ENCODE measurements around the gene ANGEL2.

The ANGEL2 gene

DNA sequence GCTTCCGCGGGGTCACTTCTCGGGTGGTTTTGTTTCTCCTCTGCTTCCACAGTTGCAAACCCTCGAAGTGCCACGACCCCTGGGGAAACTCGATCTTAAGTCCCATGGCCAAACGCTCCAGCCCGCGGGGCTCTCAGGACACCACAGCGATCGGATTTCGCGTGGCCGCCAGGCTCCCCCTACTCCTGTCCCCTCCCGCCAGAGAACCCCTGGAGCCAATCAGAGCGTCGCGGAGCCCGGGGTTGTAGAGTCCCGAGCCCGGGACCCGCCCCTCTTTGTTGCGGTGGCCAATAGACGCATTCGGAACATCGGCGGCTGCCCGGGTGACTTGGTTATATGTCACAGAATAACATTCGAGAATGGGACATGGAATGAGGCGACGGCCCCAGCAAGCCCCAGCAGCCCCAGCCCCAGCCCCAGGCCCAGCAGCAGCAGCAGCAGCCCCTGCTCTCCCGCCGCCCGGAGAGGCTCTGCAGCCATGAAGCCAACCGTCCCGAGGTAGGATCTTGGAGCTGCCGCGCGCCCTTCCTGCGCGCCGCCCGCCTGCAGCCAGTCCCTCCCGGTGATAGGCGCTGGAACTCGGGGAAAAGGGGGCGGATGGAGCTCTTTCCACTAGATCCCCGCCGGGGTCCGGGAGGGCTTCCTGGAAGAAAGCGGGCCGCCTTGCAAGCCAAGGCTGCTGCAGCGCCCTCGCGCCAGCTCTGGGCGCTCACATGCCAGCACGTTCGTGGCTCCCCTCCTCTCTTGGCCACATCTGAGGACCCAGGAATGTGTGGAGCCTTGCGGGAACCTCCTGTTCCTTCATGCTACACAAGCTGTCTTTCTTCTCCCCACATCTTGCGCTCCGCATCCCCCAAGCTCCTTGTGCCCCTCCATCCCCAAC lies 65.2 kb downstream of the ANGEL2 start, which contains the start of gene VASH2:
Gene VASH2, plus strand, starts transcription at position 299 of the 883 bp plus-strand sequence. CDS start 1,002 bp downstream, outside the sequence.
- DNase-seq = peak; percentile 59 to 67

DNA sequence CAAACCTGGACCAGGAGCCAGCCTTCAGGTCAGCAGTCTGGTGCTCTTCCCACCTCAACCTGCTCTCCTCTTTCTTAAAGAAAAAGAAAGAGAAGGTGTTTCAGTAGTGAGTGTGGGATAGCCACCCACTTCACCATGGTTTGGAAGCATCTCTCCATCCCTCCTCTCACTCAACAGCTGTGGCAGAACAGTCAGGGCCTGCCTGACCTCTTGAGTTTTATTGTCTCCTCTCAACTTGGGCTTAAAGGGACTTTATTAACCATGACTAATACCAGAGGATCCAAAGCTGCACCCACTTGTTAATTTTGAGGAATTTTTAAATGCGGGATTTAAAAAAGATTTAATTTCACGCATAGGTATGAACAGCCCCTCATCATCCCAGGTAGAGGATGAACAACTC lies 65.9 kb downstream of the ANGEL2 start:
- DNase-seq = no peak

DNA sequence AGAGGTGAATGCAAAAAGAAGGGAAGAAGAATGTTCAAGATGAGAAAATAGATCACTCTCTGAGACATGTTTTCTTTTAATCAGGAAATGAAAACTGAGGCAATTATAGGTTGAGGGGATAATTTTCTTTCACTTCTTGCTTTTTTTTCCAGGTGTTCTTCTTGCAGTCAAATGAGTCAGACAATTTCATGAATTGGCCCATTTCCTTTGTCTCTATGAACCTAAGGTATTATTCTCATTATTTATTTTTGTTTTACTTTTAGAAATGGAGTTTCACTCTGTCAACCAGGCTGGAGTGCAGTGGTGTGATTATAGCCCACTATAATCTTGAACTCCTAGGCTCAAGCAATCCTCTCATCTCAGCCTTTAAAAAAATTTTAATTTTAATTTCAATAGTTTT lies 68.8 kb downstream of the ANGEL2 start:
- no peak for DNase-seq

DNA sequence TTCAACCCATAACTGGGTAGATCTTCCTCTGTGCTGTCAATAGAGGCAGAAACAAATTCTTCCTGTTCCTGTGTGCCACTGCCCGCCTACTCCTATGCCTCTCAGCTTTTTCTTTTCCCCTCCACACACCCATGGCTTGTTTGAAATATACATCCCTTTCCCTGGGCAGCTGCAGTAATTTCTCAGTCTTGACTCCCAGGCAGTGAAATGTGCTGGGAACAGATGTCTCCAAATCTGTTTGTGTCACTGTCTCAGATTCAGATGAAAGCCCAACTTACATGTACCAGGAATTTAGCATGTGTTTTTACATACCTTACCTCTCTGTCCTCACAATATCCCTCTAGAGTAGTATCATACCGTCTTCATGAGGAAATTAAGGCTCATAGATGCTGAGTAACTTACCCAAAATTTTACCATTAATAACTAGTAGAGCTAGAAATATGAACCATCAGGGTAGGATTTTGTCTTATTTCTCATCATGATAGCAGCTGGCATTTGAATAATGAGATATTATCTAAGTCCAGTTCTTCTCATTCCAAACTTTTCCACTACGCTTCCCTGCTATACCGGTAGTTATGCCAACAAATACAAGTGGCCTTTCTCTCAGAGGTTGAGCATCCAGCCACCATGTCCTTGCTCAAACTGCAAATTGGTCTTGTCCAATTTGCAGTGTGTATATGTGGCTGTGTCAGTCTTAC lies 70.1 kb downstream of the ANGEL2 start:
- no peak for DNase-seq

DNA sequence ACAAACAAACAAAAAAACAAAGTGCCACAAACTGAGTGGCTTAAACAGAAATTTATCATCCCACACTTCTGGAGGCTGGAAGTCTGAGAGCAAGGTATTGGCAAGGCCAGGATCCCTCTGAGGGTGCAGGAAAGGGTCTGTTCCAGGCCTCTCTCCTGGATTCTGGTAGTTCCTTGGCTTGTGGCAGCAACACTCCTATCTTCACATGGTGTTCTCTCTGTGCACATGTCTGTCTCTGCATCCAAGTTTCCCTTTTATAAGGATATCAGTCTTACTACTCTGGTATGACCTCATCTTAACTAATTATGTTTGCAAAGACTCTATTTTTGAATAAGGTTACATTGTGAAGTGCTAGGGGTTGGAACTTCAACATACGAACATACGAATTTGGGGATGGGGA lies 70.6 kb downstream of the ANGEL2 start:
- DNase-seq = no peak

DNA sequence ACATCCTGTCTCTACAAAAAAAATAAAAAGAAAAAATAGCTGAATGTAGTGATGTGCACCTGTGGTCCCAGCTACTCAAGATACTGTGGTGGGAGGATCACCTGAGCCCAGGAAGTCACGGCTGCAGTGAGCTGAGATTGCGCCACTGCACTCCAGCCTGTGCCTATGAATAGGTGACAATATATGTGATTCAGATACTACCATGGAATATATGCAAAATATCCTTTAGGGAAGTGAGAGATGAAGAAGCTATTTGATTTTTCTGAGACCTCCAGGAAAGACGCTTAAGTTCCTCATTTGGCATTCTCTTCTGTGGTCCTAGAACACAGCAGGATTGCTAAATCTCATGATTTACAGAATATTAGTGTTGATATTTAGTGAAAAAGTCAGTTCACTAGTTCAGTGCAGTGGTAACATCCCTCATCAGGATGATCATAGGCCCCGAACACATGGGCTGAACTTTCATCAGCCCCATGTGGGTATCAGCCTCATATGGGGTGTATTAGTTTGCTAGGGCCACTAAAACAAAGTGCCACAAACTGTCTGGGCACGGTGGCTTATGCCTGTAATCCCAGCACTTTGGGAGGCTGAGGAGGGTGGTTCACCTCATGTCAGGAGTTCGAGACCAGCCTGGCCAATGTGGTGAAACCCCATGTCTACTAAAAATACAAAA lies 71.3 kb downstream of the ANGEL2 start:
- DNase-seq = no peak

DNA sequence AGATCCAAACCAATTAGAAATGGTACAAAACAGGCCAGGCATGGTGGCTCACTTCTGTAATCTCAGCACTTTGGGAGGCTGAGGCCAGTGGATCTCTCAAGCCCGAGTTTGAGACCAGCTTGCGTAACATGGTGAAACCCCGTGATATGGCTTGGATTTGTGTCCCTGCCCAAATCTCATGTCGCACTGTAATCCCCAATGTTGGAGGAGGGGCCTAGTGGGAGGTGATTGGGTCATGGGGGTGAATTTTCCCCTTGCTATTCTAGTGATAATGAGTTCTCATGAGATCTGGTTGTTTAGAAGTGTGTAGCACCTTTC lies 72.3 kb downstream of the ANGEL2 start:
- no peak for DNase-seq

DNA sequence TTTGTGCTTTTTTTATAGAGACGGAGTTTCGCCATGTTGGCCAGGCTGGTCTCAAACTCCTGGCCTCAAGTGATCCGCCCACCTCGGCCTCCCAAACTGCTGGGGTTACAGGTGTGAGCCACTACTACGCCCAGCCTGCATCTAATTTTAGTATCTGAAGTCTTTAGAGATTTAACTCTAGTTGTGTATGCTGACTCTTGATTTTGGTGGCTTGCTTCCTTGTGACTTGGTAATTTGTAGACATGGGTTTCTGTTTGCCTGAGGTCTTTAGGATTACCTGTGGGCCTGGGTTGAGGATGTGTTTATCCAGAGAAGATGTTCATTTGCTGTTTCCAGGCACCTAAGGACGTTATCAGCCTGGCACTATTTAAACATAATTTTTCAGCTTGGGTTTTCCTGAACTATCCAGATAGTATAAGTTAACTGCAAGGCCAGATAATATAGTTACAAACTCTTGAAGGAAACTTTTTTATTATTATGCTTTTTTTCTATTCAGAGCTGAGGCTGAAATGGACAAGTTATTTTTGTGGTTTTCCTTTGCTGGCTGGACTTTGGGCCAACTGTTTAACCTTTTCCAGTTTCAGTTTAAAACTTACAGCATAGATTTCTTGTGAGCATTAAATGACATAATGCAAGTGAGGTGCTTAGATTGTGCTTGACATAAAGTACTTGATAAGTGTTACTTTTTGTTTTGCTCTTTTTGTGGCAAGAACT lies 72.8 kb downstream of the ANGEL2 start:
- DNase-seq = no peak

Measured in CD4-positive, alpha-beta T cell treated with Interferon alpha-2 for 1 hour (primary cell).